Osteocyte (in vitro differentiated cells): ENCODE results near the gene ATRNL1. TPM values are rescaled to one million over a fixed set of nuclear protein-coding genes. Genes with fewer than 3 reads are reported as not detected.

Experiments used
- DNase-seq: peaks from one replicate; pipeline ENCODE4 v3.0.0; 2021; ENCODE audit warnings: mixed read lengths; ENCODE audit not compliant: unreplicated experiment; ENCODE audit errors: extremely low spot score
- H3K27ac Mint-ChIP-seq: one replicate; pipeline ENCODE4 v1.8.0; 2021; ENCODE audit warnings: mild to moderate bottlenecking, mixed read lengths; ENCODE audit not compliant: unreplicated experiment
- H3K27me3 Mint-ChIP-seq: one replicate; pipeline ENCODE4 v1.8.0; 2021; ENCODE audit warnings: mixed read lengths; ENCODE audit not compliant: unreplicated experiment
- H3K36me3 Mint-ChIP-seq: one replicate; pipeline ENCODE4 v1.8.0; 2021; ENCODE audit warnings: mixed read lengths; ENCODE audit not compliant: unreplicated experiment
- H3K4me1 Mint-ChIP-seq: one replicate; pipeline ENCODE4 v1.8.0; 2021; ENCODE audit warnings: mixed read lengths; ENCODE audit not compliant: unreplicated experiment
- H3K4me3 Mint-ChIP-seq: one replicate; pipeline ENCODE4 v1.8.0; 2021; ENCODE audit warnings: mild to moderate bottlenecking, moderate library complexity, mixed read lengths; ENCODE audit not compliant: unreplicated experiment
- H3K9me3 Mint-ChIP-seq: one replicate; pipeline ENCODE4 v1.8.0; 2021; ENCODE audit warnings: mixed read lengths; ENCODE audit not compliant: unreplicated experiment
- CTCF ChIP-seq: fragments of 200-600 bp; sonication (generic); IDR thresholded peaks from 2 replicates; pipeline ENCODE4 v1.5.0; 2021; ENCODE audit warnings: antibody characterized with exemption, mild to moderate bottlenecking, moderate library complexity
- total RNA-seq: library from RNA; stranded (reverse); gene quantifications from 2 replicates; pipeline ENCODE4 v1.2.1, GENCODE V29; 2021

Gene ATRNL1
- total RNA-seq, 1 donor from 2014 or later: 20.2 TPM

GRCh38 chr10:115850666-115851065 lies 757.5 kb downstream of the ATRNL1 start:
- no peak for DNase-seq
- peaks cover 7% of the 10 kb centered on the region for H3K4me1 Mint-ChIP-seq
- no peak for TF ChIP-seq CTCF
- no peak overlapping the region for H3K27ac Mint-ChIP-seq
- H3K4me3 Mint-ChIP-seq: no peak overlapping the region
- H3K9me3 Mint-ChIP-seq: no peaks in the 10 kb centered on the region
- H3K27me3 Mint-ChIP-seq: no peaks in the 10 kb centered on the region
- H3K36me3 Mint-ChIP-seq: no peaks in the 10 kb centered on the region

DNA sequence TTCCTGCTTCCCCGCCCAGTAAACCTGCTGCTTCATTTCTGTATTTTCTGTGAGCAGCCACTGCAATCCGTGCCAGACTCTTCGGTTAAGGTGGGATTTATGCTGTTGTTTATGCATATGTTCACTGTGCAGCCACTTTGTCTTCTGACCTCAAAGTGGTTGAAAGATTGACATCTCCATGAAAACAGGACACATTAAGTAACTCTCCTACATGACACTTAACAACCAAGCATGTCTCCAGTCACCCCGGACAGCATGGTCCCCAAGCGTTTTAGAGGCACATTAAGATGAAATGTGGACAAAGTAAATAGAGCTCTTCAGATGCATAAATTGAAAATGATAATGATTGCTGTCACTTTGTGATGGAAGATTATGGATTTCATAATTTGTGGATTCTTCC lies 758.5 kb downstream of the ATRNL1 start:
- no peak for DNase-seq
- Mint-ChIP-seq H3K27ac (no peak overlapping the region), H3K4me1 (peaks cover 5% of the 10 kb centered on the region), H3K9me3 (no peaks in the 10 kb centered on the region), H3K36me3 (no peaks in the 10 kb centered on the region), H3K27me3 (no peaks in the 10 kb centered on the region), H3K4me3 (no peak overlapping the region)
- TF ChIP-seq CTCF: no peak

- no peak overlapping the region for H3K4me3 Mint-ChIP-seq
- H3K36me3 Mint-ChIP-seq: peaks cover 2% of the 10 kb centered on the region
- no peak for DNase-seq
- no peaks in the 10 kb centered on the region for H3K9me3 Mint-ChIP-seq
- no peaks in the 10 kb centered on the region for H3K27me3 Mint-ChIP-seq
- TF ChIP-seq CTCF: no peak
- peaks cover 5% of the 10 kb centered on the region for H3K4me1 Mint-ChIP-seq
- H3K27ac Mint-ChIP-seq: no peak overlapping the region
Measured at GRCh38 chr10:115854740-115855435, 761.7 kb downstream of the ATRNL1 start.

DNA sequence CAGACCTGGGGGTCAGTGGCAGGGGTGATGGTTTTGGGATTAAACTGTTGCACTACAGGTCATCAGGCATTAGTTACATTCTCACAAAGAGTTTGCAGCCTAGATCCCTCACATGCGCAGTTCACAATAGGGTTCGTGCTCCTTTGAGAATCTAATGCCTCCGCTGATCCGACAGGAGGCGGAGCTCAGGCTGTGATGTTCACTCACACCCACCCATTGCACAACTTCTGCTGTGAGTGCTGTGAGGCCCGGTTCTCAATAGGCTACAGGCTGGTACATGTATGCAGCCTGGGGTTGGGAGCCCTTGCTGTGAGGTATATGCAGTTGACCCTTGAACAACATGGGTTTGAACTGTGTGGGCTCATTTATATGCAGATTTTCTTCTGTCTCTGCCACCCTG lies 763.4 kb downstream of the ATRNL1 start:
- Mint-ChIP-seq H3K9me3 (no peaks in the 10 kb centered on the region), H3K27me3 (no peaks in the 10 kb centered on the region), H3K4me3 (no peak overlapping the region)

GRCh38 chr10:115857856-115858255 lies 764.7 kb downstream of the ATRNL1 start:
- Mint-ChIP-seq H3K4me1 (peaks cover 5% of the 10 kb centered on the region), H3K4me3 (no peak overlapping the region), H3K27ac (no peak overlapping the region), H3K36me3 (peaks cover 2% of the 10 kb centered on the region), H3K27me3 (no peaks in the 10 kb centered on the region), H3K9me3 (no peaks in the 10 kb centered on the region)
- no peak for TF ChIP-seq CTCF
- DNase-seq: no peak

More for the DNA sequence above, 763.4 kb downstream of the ATRNL1 start:
- Mint-ChIP-seq H3K4me1 (peaks cover 5% of the 10 kb centered on the region), H3K36me3 (peaks cover 2% of the 10 kb centered on the region), H3K27ac (no peak overlapping the region)
- DNase-seq: no peak
- TF ChIP-seq CTCF: no peak
